MM.1S (cell line): ENCODE measurements around the gene MGST3.
A peak's percentile ranks its signal among the peaks of the same experiment; 100 is the strongest.
"Not testable (repeated sequence)": the region's sequence is repeated elsewhere in the genome, so short reads cannot be mapped to it uniquely, and the experiment has no call there.

Experiments
- DNase-seq: peaks from one replicate; pipeline ENCODE4 v3.0.0-alpha.2; 2015
- H2AFZ ChIP-seq: fragments of 300-600 bp; sonication (generic); 2 replicates; pipeline ENCODE4 v1.6.0; 2016; ENCODE audit warnings: antibody characterized with exemption, low read length
- H3F3A ChIP-seq: fragments of 300-600 bp; sonication (generic); 2 replicates; pipeline ENCODE4 v1.6.1; 2016; ENCODE audit warnings: mild to moderate bottlenecking, antibody characterized with exemption, low read length, moderate library complexity, mixed read lengths; ENCODE audit not compliant: insufficient read depth
- H3K27ac ChIP-seq: fragments of 300-600 bp; sonication (generic); 2 replicates; pipeline ENCODE4 v1.5.1; 2016; ENCODE audit warnings: mild to moderate bottlenecking, low read length
- H3K27me3 ChIP-seq: fragments of 300-600 bp; sonication (generic); replicated peaks from 2 replicates; pipeline ENCODE4 v1.6.0; 2016; ENCODE audit warnings: low read length; ENCODE audit not compliant: insufficient read depth
- H3K36me3 ChIP-seq: fragments of 300-600 bp; sonication (generic); replicated peaks from 2 replicates; pipeline ENCODE4 v1.6.1; 2016; ENCODE audit warnings: mild to moderate bottlenecking, low read length, mixed read lengths; ENCODE audit not compliant: insufficient read depth
- H3K4me1 ChIP-seq: fragments of 300-600 bp; sonication (generic); 2 replicates; pipeline ENCODE4 v1.6.1; 2016; ENCODE audit warnings: low read length, mixed read lengths
- H3K4me2 ChIP-seq: fragments of 300-600 bp; sonication (generic); 2 replicates; pipeline ENCODE4 v1.6.0; 2016; ENCODE audit warnings: low read depth, low read length
- H3K4me3 ChIP-seq: fragments of 300-600 bp; sonication (generic); 2 replicates; pipeline ENCODE4 v1.5.1; 2016; ENCODE audit warnings: low read length, mixed read lengths
- H3K79me2 ChIP-seq: fragments of 300-600 bp; sonication (generic); 2 replicates; pipeline ENCODE4 v1.6.1; 2016; ENCODE audit warnings: mixed run types, low read length, mixed read lengths
- H3K9ac ChIP-seq: fragments of 300-600 bp; sonication (generic); 2 replicates; pipeline ENCODE4 v1.6.1; 2016; ENCODE audit warnings: low read length, mixed read lengths
- H3K9me2 ChIP-seq: fragments of 300-600 bp; sonication (generic); replicated peaks from 2 replicates; pipeline ENCODE4 v1.6.1; 2016; ENCODE audit warnings: mild to moderate bottlenecking, low read length, mixed read lengths; ENCODE audit not compliant: insufficient read depth
- H3K9me3 ChIP-seq: fragments of 300-600 bp; sonication (generic); replicated peaks from 2 replicates; pipeline ENCODE4 v1.6.1; 2016; ENCODE audit warnings: mild to moderate bottlenecking, low read length, mixed read lengths; ENCODE audit not compliant: insufficient read depth
- H4K20me1 ChIP-seq: fragments of 300-600 bp; sonication (generic); 2 replicates; pipeline ENCODE4 v1.6.1; 2016; ENCODE audit warnings: mild to moderate bottlenecking, low read length, moderate library complexity, mixed read lengths; ENCODE audit not compliant: insufficient read depth
- EZH2 ChIP-seq: fragments of 300-600 bp; sonication (generic); optimal IDR thresholded peaks from 2 replicates; pipeline ENCODE3; 2017; ENCODE audit warnings: low read depth, mild to moderate bottlenecking, antibody characterized with exemption, low read length, mixed read lengths
- EZH2phosphoT487 ChIP-seq: fragments of 300-600 bp; sonication (generic); IDR thresholded peaks from 2 replicates; pipeline ENCODE4 v1.6.1; 2018; ENCODE audit warnings: antibody characterized with exemption, low read length
- TF ChIP-seq, protein P1 (sequence below): fragments of 300-600 bp; sonication (generic); IDR thresholded peaks from 2 replicates; pipeline ENCODE4 v1.5.1; 2016; ENCODE audit warnings: antibody characterized with exemption, low read length, mixed read lengths

Gene MGST3

DNA sequence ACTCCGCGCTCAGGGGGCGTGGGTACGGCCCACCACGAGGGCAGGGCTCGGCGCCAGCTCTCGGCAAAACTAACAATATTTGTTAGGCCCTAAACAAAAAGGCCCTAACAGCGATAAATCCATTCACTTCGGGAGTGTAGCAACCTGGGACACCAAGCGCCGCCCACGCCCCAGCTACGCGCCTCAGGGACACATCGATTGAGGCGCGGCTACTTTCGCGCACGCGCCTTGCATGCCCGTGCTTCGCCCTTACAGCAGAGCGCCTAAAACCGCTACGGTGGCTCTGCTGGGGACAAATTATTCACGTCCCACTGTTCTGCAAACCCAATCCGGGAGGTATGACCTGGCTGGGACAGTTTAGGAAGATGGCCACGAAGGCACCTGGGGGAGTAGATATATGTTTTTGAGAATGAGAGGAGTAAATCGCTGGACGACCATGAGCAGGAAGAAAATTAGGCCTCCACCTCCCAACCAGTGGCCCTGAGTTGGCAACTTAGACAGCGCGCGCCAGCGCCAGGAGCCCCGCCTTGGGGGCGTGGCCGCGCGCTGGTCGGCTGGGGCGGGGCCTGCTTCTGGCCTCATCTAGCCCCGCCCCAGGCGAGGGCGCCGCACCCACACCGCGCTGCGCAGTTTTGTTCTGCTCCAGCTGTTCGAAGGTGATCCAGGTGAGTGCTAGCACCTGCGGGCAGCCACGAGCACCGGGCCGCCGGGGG, at the start of gene MGST3:
Gene MGST3 (plus strand): TSS at position 606 of the 713 bp plus-strand sequence. CDS start 18,614 bp downstream, outside the sequence.
- Histone ChIP-seq H3K79me2 (peaks cover 23% of the 10 kb centered on the region), H3K9me3 (no peaks in the 10 kb centered on the region), H2AFZ (peak within 1 kb of the TSS; percentile 88), H3K4me1 (peaks cover 5% of the 10 kb centered on the region), H3K27ac (peak within 1 kb of the TSS; percentile 86), H3K27me3 (no peaks in the 10 kb centered on the region), H4K20me1 (no peaks in the 10 kb centered on the region), H3K4me3 (peak within 1 kb of the TSS; percentile 77), H3K9ac (peak within 1 kb of the TSS; percentile 77), H3K9me2 (no peaks in the 10 kb centered on the region), H3K36me3 (no peaks in the 10 kb centered on the region), H3F3A (peaks cover 21% of the 10 kb centered on the region), H3K4me2 (peak within 1 kb of the TSS; percentile 86)
- DNase-seq = peak; percentile 100
- TF ChIP-seq, protein P1, sequence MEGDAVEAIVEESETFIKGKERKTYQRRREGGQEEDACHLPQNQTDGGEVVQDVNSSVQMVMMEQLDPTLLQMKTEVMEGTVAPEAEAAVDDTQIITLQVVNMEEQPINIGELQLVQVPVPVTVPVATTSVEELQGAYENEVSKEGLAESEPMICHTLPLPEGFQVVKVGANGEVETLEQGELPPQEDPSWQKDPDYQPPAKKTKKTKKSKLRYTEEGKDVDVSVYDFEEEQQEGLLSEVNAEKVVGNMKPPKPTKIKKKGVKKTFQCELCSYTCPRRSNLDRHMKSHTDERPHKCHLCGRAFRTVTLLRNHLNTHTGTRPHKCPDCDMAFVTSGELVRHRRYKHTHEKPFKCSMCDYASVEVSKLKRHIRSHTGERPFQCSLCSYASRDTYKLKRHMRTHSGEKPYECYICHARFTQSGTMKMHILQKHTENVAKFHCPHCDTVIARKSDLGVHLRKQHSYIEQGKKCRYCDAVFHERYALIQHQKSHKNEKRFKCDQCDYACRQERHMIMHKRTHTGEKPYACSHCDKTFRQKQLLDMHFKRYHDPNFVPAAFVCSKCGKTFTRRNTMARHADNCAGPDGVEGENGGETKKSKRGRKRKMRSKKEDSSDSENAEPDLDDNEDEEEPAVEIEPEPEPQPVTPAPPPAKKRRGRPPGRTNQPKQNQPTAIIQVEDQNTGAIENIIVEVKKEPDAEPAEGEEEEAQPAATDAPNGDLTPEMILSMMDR = no peak
- TF ChIP-seq EZH2 = no peak
- TF ChIP-seq EZH2phosphoT487 = no peak

DNA sequence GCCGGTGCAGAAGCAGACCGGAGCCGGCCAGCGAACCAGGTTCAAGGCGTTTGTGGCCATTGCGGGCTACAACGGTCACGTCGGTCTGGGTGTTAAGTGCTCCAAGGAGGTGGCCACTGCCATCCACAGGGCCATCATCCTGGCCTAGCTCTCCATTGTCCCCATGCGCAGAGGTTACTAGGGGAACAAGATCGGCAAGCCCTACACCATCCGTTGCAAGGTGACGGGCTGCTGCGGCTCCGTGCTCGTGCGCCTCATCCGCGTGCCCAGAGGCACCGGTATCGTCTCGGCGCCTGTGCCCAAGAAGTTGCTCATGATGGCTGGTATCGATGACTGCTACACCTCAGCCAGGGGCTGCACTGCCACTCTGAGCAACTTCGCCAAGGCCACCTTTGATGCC, 49.1 kb upstream of the MGST3 start:
- Histone ChIP-seq H3K4me1 (no peaks in the 10 kb centered on the region), H3K36me3 (no peaks in the 10 kb centered on the region), H3K9me3 (no peaks in the 10 kb centered on the region), H3K27ac (no peak overlapping the region), H3K79me2 (no peaks in the 10 kb centered on the region), H3K9me2 (no peaks in the 10 kb centered on the region), H3F3A (no peaks in the 10 kb centered on the region), H3K27me3 (no peaks in the 10 kb centered on the region), H2AFZ (no peak overlapping the region), H3K9ac (no peak overlapping the region), H3K4me3 (no peak overlapping the region), H4K20me1 (no peaks in the 10 kb centered on the region), H3K4me2 (no peak overlapping the region)
- TF ChIP-seq, protein P1 = no peak
- no peak for TF ChIP-seq EZH2phosphoT487
- TF ChIP-seq EZH2 = no peak
- DNase-seq = no peak

DNA sequence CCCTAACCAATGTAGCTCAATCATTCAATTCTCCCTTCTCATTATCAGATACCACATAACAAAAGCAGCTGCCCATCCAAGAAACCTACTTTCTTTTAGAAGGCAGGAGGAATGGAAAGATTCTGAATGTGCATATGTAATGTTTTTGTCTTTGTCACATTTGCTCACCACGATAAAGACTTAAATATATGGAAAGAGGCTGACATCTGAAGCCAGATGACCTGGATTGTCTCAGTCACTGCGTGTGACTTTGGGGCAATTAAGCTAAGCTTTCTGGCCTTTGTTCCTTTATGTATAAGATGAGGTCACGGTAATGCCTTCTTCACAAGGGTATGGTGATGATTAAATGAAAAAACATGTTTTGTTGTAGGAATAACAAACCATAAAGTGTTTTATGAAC, 44.6 kb upstream of the MGST3 start:
- no peaks in the 10 kb centered on the region for H3K79me2 ChIP-seq
- no peak overlapping the region for H3K4me2 ChIP-seq
- no peaks in the 10 kb centered on the region for H4K20me1 ChIP-seq
- H3K9me2 ChIP-seq = no peaks in the 10 kb centered on the region
- no peaks in the 10 kb centered on the region for H3K27me3 ChIP-seq
- no peak overlapping the region for H3K4me3 ChIP-seq
- H3F3A ChIP-seq = no peaks in the 10 kb centered on the region
- no peak overlapping the region for H2AFZ ChIP-seq
- TF ChIP-seq EZH2phosphoT487 = no peak
- no peak for TF ChIP-seq EZH2
- TF ChIP-seq, protein P1 = no peak
- no peak overlapping the region for H3K9ac ChIP-seq
- no peaks in the 10 kb centered on the region for H3K36me3 ChIP-seq
- H3K27ac ChIP-seq = no peak overlapping the region
- H3K9me3 ChIP-seq = no peaks in the 10 kb centered on the region
- H3K4me1 ChIP-seq = no peaks in the 10 kb centered on the region
- DNase-seq = no peak

DNA sequence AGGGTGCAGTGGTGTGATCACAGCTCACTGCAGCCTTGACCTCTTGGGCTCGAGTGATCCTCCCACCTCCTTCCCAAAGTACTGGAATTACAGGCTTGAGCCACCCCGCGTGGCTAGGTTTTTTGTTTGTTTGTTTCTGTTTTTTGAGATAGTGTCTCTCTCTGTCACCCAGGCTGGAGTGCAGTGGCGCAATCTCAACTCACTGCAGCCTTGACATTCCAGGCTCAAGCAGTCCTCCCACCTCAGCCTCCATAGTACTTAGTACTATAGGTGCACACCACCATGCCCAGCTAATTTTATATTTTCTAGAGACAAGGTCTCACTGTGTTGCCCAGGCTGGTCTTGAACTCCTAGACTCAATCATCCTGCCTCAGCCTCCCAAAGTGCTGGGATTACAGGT, 39.6 kb upstream of the MGST3 start:
- not testable (repeated sequence) for DNase-seq, H3K9me3 ChIP-seq, H3K4me2 ChIP-seq, H3K9me2 ChIP-seq, H3K27ac ChIP-seq, H2AFZ ChIP-seq, H3K9ac ChIP-seq, H3K79me2 ChIP-seq, H4K20me1 ChIP-seq, H3K4me3 ChIP-seq, H3K27me3 ChIP-seq, H3K36me3 ChIP-seq
- H3F3A ChIP-seq = peaks cover 19% of the 10 kb centered on the region
- H3K4me1 ChIP-seq = peaks cover 33% of the 10 kb centered on the region
